Panc1 (cell line): ENCODE measurements around the gene PCMTD2. TPM values are rescaled to one million over a fixed set of nuclear protein-coding genes. Genes with fewer than 3 reads are reported as not detected.

Source experiments
- ATAC-seq: fragments of 200-7000 bp; cut with Tn5 transposase; 2 replicates; pipeline ENCODE4 v1.9.1; 2020; ENCODE audit warnings: mild to moderate bottlenecking, moderate library complexity
- BruUV-seq: library from RNA; stranded (reverse); fragments of 400-500 nt; replicated peaks from 2 replicates; lab custom pipeline; 2021; lab: Mats Ljungman, UMichigan
- CTCF ChIA-PET: fragments of 300-600 bp; sonication (Branson Sonifier 250); formaldehyde crosslinking; loops from one replicate; lab custom pipeline; 2022; ENCODE audit warnings: antibody characterized with exemption; lab: Charles Lee
- POLR2A ChIA-PET: fragments of 300-600 bp; sonication (Branson Sonifier 250); formaldehyde crosslinking; loops from one replicate; lab custom pipeline; 2022; ENCODE audit warnings: antibody characterized with exemption; lab: Charles Lee
- DNase-seq: peaks from one replicate; pipeline ENCODE4 v3.0.0-alpha.2; 2010; ENCODE audit warnings: low read depth, low spot score
- H3K27ac ChIP-seq: 2 replicates; pipeline ENCODE4 v1.5.1; 2011; ENCODE audit warnings: mild to moderate bottlenecking, low read length, inconsistent platforms
- H3K27me3 ChIP-seq: fragments of 200-500 bp; sonication (Bioruptor generic); 2 replicates; pipeline ENCODE4 v1.6.0; 2014; ENCODE audit warnings: low read length, inconsistent platforms; ENCODE audit not compliant: control insufficient read depth, insufficient read depth
- H3K36me3 ChIP-seq: fragments of 200-500 bp; sonication (Bioruptor generic); 2 replicates; pipeline ENCODE4 v1.5.1; 2014; ENCODE audit warnings: inconsistent platforms, mild to moderate bottlenecking, low read length, moderate library complexity; ENCODE audit not compliant: control insufficient read depth, insufficient read depth
- H3K4me1 ChIP-seq: 2 replicates; pipeline ENCODE4 v1.5.1; 2011; ENCODE audit warnings: inconsistent platforms, mild to moderate bottlenecking, low read length, moderate library complexity; ENCODE audit not compliant: control insufficient read depth, insufficient read depth
- H3K4me3 ChIP-seq, 2 experiments: 2 replicates each; pipeline ENCODE4 v1.5.1; 2011 to 2012; ENCODE audit warnings: low read depth in 2 of 2, low read length in 2 of 2, mild to moderate bottlenecking in 2 of 2, inconsistent platforms in 1 of 2, moderate library complexity in 1 of 2
- H3K9me3 ChIP-seq: fragments of 200-500 bp; sonication (Bioruptor generic); 2 replicates; pipeline ENCODE4 v1.5.1; 2014; ENCODE audit warnings: low read depth, mild to moderate bottlenecking, inconsistent platforms, low read length, moderate library complexity; ENCODE audit not compliant: control insufficient read depth, insufficient read depth
- POLR2AphosphoS5 ChIP-seq: IDR thresholded peaks from 2 replicates; pipeline ENCODE4 v1.6.1; 2012; ENCODE audit warnings: mild to moderate bottlenecking, low read depth, low read length, moderate library complexity
- SIN3A ChIP-seq: IDR thresholded peaks from 2 replicates; pipeline ENCODE4 v1.6.1; 2012; ENCODE audit warnings: low read depth, mild to moderate bottlenecking, low read length, moderate library complexity, borderline replicate concordance; ENCODE audit not compliant: insufficient read depth
- TCF7L2 ChIP-seq: IDR thresholded peaks from 2 replicates; pipeline ENCODE4 v1.6.1; 2011; ENCODE audit warnings: mild to moderate bottlenecking, low read depth, low read length, inconsistent platforms
- in situ Hi-C: cut with HindIII; loops from 2 replicates; pipeline ENCODE4 v1.10.0; 2016; ENCODE audit warnings: low sequenced_read_pairs, low pct_unique_long_range_greater_than_20kb
- intact Hi-C: fragments of 100-400 bp; cut with micrococcal nuclease; formaldehyde crosslinking; loops from one replicate; pipeline ENCODE4 v1.10.0; 2022; ENCODE audit not compliant: unreplicated experiment
- total RNA-seq: library from RNA; stranded (reverse); gene quantifications from one replicate; pipeline ENCODE4 v1.2.1, GENCODE V29; 2021; ENCODE audit not compliant: unreplicated experiment
- TF ChIP-seq, protein P1 (sequence below): fragments of 450-650 bp; IDR thresholded peaks from 2 replicates; pipeline ENCODE4 v1.5.1; 2017; ENCODE audit warnings: mild to moderate bottlenecking
- TF ChIP-seq, protein P2 (sequence below), 2 experiments: IDR thresholded peaks; 2 replicates each; pipeline ENCODE4 v1.6.1; 2011 to 2012; ENCODE audit warnings: low read depth in 2 of 2, control low read depth in 1 of 2, low read length in 1 of 2, mild to moderate bottlenecking in 1 of 2, moderate library complexity in 1 of 2; ENCODE audit not compliant: insufficient read depth in 1 of 2

PCMTD2 gene
- total RNA-seq, 1 experiment from 2014 or later = 35.0 TPM

DNA sequence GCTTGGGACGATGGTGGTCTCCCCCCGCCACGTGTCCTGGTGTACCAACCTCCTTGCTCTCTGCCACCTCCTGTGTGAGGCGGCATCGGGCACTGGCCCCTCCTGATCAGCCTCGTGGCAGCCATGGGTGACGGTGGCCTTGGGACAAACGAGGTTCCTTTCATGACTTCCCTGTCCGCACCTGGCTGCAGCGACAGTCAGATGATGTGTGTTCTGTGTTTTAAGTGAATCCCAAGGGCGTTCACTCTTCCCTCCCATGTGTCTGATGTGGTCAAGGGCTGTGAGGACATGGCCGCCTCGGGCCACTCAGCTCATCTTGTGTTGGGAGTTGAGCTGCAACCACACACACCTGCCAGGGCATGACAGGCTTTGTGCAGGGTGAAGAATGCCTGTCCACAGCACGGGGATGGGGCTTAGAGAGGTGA is 30.4 kb upstream of the PCMTD2 start:
- in situ Hi-C loops (no loop called here), intact Hi-C loops (no loop called here)
- DNase-seq (no peak), ATAC-seq (no peak)
- Histone ChIP-seq H3K9me3 (no peaks in the 10 kb centered on the region), H3K4me1 (0 out of 2 replicates have a peak, but pooled peaks cover 3% of the 10 kb centered on the region), H3K27ac (no peak overlapping the region), H3K36me3 (no peaks in the 10 kb centered on the region), H3K4me3 (no peak overlapping the region), H3K27me3 (no peaks in the 10 kb centered on the region; the same call in 1 of the 2 replicates)
- ChIA-PET CTCF (no interaction called here), POLR2A (no interaction called here)
- TF ChIP-seq TCF7L2 (no peak), SIN3A (no peak), POLR2AphosphoS5 (no peak)
- TF ChIP-seq, protein P1, sequence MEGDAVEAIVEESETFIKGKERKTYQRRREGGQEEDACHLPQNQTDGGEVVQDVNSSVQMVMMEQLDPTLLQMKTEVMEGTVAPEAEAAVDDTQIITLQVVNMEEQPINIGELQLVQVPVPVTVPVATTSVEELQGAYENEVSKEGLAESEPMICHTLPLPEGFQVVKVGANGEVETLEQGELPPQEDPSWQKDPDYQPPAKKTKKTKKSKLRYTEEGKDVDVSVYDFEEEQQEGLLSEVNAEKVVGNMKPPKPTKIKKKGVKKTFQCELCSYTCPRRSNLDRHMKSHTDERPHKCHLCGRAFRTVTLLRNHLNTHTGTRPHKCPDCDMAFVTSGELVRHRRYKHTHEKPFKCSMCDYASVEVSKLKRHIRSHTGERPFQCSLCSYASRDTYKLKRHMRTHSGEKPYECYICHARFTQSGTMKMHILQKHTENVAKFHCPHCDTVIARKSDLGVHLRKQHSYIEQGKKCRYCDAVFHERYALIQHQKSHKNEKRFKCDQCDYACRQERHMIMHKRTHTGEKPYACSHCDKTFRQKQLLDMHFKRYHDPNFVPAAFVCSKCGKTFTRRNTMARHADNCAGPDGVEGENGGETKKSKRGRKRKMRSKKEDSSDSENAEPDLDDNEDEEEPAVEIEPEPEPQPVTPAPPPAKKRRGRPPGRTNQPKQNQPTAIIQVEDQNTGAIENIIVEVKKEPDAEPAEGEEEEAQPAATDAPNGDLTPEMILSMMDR = no peak
- TF ChIP-seq, protein P2, sequence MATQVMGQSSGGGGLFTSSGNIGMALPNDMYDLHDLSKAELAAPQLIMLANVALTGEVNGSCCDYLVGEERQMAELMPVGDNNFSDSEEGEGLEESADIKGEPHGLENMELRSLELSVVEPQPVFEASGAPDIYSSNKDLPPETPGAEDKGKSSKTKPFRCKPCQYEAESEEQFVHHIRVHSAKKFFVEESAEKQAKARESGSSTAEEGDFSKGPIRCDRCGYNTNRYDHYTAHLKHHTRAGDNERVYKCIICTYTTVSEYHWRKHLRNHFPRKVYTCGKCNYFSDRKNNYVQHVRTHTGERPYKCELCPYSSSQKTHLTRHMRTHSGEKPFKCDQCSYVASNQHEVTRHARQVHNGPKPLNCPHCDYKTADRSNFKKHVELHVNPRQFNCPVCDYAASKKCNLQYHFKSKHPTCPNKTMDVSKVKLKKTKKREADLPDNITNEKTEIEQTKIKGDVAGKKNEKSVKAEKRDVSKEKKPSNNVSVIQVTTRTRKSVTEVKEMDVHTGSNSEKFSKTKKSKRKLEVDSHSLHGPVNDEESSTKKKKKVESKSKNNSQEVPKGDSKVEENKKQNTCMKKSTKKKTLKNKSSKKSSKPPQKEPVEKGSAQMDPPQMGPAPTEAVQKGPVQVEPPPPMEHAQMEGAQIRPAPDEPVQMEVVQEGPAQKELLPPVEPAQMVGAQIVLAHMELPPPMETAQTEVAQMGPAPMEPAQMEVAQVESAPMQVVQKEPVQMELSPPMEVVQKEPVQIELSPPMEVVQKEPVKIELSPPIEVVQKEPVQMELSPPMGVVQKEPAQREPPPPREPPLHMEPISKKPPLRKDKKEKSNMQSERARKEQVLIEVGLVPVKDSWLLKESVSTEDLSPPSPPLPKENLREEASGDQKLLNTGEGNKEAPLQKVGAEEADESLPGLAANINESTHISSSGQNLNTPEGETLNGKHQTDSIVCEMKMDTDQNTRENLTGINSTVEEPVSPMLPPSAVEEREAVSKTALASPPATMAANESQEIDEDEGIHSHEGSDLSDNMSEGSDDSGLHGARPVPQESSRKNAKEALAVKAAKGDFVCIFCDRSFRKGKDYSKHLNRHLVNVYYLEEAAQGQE (IDR thresholded peaks at IDR 0.05; ENCODE audit: insufficient read depth in 1 of 2, low read depth in 2 of 2, low read length in 1 of 2) = no peak
- no TSS peak for BruUV-seq

- no peaks in the 10 kb centered on the region for H3K9me3 ChIP-seq
- in situ Hi-C loops (no loop called here), intact Hi-C loops (no loop called here)
- no peaks in the 10 kb centered on the region for H3K36me3 ChIP-seq
- TF ChIP-seq, protein P2 (IDR thresholded peaks at IDR 0.05; ENCODE audit: insufficient read depth in 1 of 2, low read depth in 2 of 2, low read length in 1 of 2) = no peak
- TF ChIP-seq, protein P1 = no peak
- TF ChIP-seq TCF7L2 (no peak), SIN3A (no peak), POLR2AphosphoS5 (no peak)
- no peak overlapping the region for H3K4me3 ChIP-seq
- DNase-seq = no peak
- H3K27ac ChIP-seq = no peak overlapping the region
- H3K4me1 ChIP-seq = 0 out of 2 replicates have a peak, but pooled peaks cover 3% of the 10 kb centered on the region
- ChIA-PET CTCF (no interaction called here), POLR2A (no interaction called here)
- BruUV-seq = no TSS peak
- H3K27me3 ChIP-seq = no peaks in the 10 kb centered on the region; the same call in 1 of the 2 replicates
- no peak for ATAC-seq
These were observed 29.5 kb upstream of the PCMTD2 start for GRCh38 chr20:64225828-64226598.
